ENCODE results near the gene MICAL3.

- TF ChIP-seq RAD21 (conservative IDR thresholded peaks at IDR 0.05 in 1 of 2, IDR thresholded peaks at IDR 0.05 in 1 of 2) (no peak), MYC (IDR thresholded peaks at IDR 0.05; ENCODE audit: borderline replicate concordance, low read length) (no peak), CTCF (IDR thresholded peaks at IDR 0.05) (no peak), EP300 (IDR thresholded peaks at IDR 0.05) (no peak), EHMT2 (IDR thresholded peaks at IDR 0.05; ENCODE audit: low read depth) (no peak), CHD2 (IDR thresholded peaks at IDR 0.05; ENCODE audit: low read length, partially characterized antibody) (no peak), CEBPB (IDR thresholded peaks at IDR 0.05) (no peak), TP53 (CRISPR knock-in tag; IDR thresholded peaks at IDR 0.05) (no peak)
Measured at GRCh38 chr22:17981497-17981896, 42.9 kb downstream of the MICAL3 start.
